AG10803 (cell line): ENCODE data around the gene DDAH2.

ENCODE experiments used
- DNase-seq: peaks from one replicate; pipeline ENCODE4 v3.0.0; 2010; ENCODE audit warnings: low read depth
- H3K4me3 ChIP-seq: 2 replicates; pipeline ENCODE4 v1.5.1; 2011; ENCODE audit warnings: mild to moderate bottlenecking, low read length, control low read depth
- TF ChIP-seq, protein P1 (sequence below): conservative IDR thresholded peaks from 2 replicates; pipeline ENCODE4 v1.5.1; 2011; ENCODE audit warnings: mild to moderate bottlenecking, low read length, control low read depth, inconsistent platforms

DDAH2 gene

DNA sequence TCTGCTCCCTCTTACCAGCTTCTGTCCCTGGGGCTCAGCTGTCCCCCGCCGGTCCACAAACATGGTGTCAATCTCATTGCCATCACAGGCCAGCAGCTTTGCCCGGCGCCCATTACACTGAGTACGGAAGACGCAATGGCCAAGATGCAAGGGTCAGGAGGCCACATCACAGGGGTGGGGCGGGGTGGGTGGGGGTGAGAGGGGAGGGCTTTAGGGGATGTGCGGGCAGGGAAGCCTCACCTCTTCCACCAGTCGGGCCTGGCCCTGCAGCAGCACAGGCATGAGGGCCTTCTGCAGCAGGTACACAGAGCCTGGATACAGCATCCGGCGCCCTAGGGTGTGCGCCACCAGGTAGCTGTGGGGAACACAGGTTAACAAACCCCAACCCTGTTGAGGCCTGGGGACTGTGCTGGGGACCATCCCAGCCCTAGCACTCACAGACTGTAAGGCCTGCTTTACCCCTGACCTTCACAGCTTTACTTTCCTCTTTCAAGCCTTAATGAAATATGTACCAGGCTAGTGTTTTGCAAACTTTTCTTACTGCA is 37.5 kb downstream of the DDAH2 start:
- TF ChIP-seq, protein P1, sequence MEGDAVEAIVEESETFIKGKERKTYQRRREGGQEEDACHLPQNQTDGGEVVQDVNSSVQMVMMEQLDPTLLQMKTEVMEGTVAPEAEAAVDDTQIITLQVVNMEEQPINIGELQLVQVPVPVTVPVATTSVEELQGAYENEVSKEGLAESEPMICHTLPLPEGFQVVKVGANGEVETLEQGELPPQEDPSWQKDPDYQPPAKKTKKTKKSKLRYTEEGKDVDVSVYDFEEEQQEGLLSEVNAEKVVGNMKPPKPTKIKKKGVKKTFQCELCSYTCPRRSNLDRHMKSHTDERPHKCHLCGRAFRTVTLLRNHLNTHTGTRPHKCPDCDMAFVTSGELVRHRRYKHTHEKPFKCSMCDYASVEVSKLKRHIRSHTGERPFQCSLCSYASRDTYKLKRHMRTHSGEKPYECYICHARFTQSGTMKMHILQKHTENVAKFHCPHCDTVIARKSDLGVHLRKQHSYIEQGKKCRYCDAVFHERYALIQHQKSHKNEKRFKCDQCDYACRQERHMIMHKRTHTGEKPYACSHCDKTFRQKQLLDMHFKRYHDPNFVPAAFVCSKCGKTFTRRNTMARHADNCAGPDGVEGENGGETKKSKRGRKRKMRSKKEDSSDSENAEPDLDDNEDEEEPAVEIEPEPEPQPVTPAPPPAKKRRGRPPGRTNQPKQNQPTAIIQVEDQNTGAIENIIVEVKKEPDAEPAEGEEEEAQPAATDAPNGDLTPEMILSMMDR: no peak
- no peak for DNase-seq
- H3K4me3 ChIP-seq: no peak overlapping the region

DNA sequence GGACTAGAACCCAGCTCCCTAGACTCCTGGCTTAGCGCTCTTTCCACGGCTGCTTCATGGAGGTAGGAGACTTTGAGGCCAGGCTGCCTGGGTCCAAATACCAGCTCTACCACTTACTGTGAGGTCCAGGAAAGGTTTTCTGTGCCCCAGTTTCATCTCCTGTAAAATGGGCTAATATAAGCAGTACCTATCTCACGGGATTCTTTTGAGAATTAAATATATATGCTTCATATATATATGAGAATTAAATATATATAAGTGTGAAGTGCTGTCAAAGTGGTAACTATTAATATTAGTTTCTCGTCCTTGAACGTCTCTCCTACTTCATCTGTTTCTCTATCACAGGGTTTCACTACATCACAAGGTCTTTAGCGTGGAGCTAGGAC is 38.0 kb downstream of the DDAH2 start:
- H3K4me3 ChIP-seq: no peak overlapping the region
- no peak for DNase-seq
- TF ChIP-seq, protein P1: no peak

DNA sequence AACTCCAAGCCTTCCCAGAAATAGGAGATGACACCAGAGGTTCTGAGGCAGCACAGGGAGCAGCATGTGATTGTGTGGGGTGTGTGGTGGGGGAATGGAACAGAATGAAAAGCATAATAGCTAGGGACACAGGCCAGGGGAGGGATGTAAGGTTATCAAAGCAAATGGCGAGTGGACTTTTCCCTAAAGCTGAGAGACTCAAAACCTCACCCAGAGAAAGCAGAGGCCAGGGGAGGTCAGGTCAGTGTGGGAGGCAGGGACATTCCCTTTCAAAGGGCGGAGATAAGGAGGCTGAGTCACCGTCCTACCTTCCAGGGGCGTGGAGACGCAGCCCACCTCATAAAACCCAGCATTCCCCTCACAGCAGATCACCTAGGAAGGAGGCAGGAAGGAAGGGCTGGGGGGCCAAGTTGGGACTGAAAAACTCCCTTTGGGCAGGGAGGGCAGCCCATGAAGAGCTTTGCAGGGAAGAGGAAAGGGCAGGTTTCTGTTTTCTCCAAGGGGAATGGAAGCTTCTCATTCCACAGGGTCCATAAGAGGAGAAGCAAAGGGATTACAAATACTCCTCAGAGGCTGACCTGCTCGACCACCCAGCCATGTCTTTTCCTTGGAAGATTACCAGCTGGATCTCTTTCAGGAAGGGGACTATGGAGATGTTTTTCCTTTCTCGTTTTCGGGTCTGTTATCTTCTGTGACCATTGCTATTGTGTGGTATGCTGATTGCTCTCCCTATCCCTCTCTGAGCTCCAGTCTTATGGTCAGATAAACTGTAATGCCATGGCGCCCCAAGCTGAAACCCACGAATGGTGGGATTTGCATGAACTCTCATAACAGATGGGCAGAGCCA is 38.6 kb downstream of the DDAH2 start:
- no peak for DNase-seq
- TF ChIP-seq, protein P1: no peak
- H3K4me3 ChIP-seq: no peak overlapping the region

DNA sequence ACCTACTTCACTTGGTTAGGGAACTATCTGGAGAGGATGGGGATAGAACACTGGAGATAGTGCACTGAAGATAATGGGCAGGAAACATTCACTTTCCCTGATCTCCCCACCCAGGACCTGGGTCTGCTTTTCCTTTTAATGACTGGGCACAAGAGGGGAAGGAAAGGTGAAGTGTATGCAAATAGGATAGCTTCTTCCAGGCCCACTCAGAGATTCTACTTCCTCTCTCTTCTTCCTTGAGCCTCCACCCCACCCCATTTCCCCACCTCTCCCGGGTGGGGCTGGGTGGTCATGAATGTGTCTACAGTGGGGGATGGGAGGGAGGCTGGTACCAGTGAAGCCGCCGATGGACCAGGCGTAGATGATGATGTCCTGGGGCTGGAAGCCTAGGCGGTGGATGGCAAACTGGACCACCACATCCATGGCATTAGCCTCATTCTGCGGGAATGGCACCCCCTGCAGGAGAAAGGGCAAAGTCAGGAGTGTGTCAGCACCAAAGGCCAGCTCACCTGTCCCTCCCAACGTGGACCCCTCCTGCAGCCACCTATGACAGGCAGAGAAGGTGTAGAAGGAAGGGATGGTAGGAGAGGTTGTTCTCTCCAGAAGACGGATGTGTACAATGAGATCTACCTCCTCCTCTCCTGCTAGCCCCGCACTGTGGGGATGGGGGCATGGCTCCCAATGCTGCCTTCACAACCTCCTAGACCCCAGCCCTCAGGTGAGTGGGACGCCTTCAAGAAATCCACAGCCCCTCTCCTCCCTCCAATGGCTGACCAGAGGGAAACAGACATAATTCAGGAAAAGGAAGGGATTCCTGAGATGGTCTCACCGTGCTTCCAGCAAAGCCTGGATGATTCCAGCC is 39.6 kb downstream of the DDAH2 start:
- TF ChIP-seq, protein P1: peak; percentile 47
- H3K4me3 ChIP-seq: no peak overlapping the region
- no peak for DNase-seq

DNA sequence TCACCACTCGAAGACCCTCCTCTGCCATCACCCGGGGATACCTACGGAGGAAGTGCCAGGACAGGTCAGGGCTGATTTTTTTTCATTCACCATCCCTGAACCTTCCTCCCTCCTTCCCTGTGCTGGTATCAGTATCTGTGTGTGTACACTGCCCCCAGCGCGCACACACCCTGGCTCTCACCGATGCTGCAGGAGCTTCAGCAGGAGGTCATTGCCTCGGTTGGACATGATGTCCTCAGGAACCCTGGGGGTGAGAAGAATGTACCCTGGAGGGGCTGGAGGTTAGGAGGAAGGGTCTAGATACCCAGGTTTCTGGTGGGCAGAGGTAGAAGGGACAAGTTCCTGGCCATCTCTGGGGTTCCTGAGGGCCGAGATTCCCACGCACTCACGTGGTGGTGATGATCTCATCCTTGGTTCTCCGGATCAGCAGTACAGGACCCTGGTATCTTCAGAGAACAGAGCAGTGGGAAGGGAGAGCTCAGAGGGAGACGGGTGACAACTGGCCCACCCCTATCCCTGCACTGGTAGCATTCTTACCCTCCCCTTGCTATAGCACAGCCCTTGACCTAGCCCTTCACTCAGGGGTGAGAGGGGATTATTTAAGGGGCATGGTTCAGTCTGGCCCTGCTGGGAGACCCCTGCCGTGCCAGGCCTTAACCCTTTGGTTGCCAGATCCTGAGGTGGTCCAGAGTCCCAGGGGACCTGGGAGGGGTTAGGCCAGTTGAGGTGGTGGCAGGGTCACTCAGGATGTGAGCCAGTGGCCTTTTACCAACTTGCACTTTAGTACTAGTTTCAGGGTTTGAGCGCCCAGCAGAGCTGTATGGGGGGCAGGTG is 41.0 kb downstream of the DDAH2 start:
- TF ChIP-seq, protein P1: no peak
- DNase-seq: no peak
- H3K4me3 ChIP-seq: no peak overlapping the region

DNA sequence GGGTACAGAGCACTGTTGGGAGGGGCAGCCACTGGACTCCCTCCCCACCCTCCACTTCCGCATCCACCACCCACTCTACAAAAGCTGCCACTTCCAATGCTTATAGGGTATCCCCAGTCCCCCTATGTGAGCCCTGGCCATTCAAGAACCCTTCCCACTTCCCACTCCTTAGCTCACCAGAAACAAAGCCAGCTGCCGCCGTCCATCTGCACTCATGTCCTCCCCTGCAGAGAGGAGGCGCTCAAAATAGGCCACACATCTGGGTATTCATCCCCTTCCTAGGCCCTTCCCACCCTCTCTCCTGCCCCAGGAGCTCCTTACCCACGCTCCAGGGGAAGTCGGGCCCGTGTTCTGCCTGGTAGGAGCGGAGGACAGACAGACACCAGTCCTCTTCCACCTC is 41.8 kb downstream of the DDAH2 start:
- DNase-seq: no peak
- no peak overlapping the region for H3K4me3 ChIP-seq
- TF ChIP-seq, protein P1: no peak
